Liver (tissue), 9 donors: Measurements from ENCODE around the gene UGT1A6. TPM values are rescaled to one million over a fixed set of nuclear protein-coding genes. Genes with fewer than 3 reads are reported as not detected.

Experiments
- DNase-seq: peaks from one replicate; pipeline ENCODE4 v3.0.0-alpha.2; 2017; ENCODE audit warnings: low spot score
- H3K27ac ChIP-seq, 2 donors: one replicate each; pipeline ENCODE4 v1.7.0; 2013; ENCODE audit warnings: inconsistent platforms in 2 of 2, low read length in 2 of 2, control low read depth in 1 of 2, low read depth in 1 of 2, mild to moderate bottlenecking in 1 of 2
- H3K27me3 ChIP-seq, 4 donors: one replicate each; pipeline versions ENCODE4 v1.6.1 to v1.7.0; 2013; ENCODE audit warnings: low read length in 3 of 4, inconsistent platforms in 1 of 4, mild to moderate bottlenecking in 1 of 4, moderate library complexity in 1 of 4; ENCODE audit not compliant: control insufficient read depth in 4 of 4, insufficient read depth in 4 of 4
- H3K36me3 ChIP-seq, 4 donors: one replicate each; pipeline versions ENCODE4 v1.6.1 to v1.7.0; 2013; ENCODE audit warnings: low read length in 3 of 4, mild to moderate bottlenecking in 3 of 4, low read depth in 1 of 4, moderate library complexity in 1 of 4; ENCODE audit not compliant: control insufficient read depth in 4 of 4, insufficient read depth in 3 of 4
- H3K4me1 ChIP-seq, 4 donors: one replicate each; pipeline versions ENCODE4 v1.6.1 to v1.7.0; 2013; ENCODE audit warnings: low read length in 3 of 4, mild to moderate bottlenecking in 3 of 4, moderate library complexity in 1 of 4; ENCODE audit not compliant: control insufficient read depth in 4 of 4, insufficient read depth in 4 of 4
- H3K4me3 ChIP-seq, 3 donors: one replicate each; pipeline versions ENCODE4 v1.6.1 to v1.7.0; 2013; ENCODE audit warnings: low read length in 3 of 3, control low read depth in 1 of 3, low read depth in 1 of 3, mild to moderate bottlenecking in 1 of 3
- H3K9ac ChIP-seq, 2 donors: one replicate each; pipeline ENCODE4 v1.7.0; 2013; ENCODE audit warnings: low read length in 2 of 2, mild to moderate bottlenecking in 2 of 2, moderate library complexity in 2 of 2, control low read depth in 1 of 2, low read depth in 1 of 2
- H3K9me3 ChIP-seq, 4 donors: one replicate each; pipeline versions ENCODE4 v1.6.1 to v1.7.0; 2013; ENCODE audit warnings: low read length in 3 of 4; ENCODE audit not compliant: control insufficient read depth in 4 of 4
- ATF3 ChIP-seq: IDR thresholded peaks from 2 replicates; pipeline ENCODE4 v1.6.1; 2016; ENCODE audit warnings: antibody characterized with exemption
- CTCF ChIP-seq: fragments of 150-350 bp; IDR thresholded peaks from 2 replicates; pipeline ENCODE4 v1.5.1; 2017; ENCODE audit warnings: improper control_type of control experiment, low read depth, low read length; ENCODE audit not compliant: missing input control
- FOXA1 ChIP-seq: IDR thresholded peaks from 2 replicates; pipeline ENCODE4 v1.6.1; 2016; ENCODE audit warnings: antibody characterized with exemption
- FOXA2 ChIP-seq: IDR thresholded peaks from 2 replicates; pipeline ENCODE4 v1.6.1; 2016; ENCODE audit warnings: antibody characterized with exemption
- GABPA ChIP-seq, 2 donors: IDR thresholded peaks in 1 of 2; conservative IDR thresholded peaks in 1 of 2; 2 replicates each; pipeline ENCODE4 v1.6.1; 2016; ENCODE audit warnings: antibody characterized with exemption in 2 of 2, mild to moderate bottlenecking in 1 of 2, moderate library complexity in 1 of 2
- HNF4A ChIP-seq, 2 donors: conservative IDR thresholded peaks; 2 replicates each; pipeline ENCODE4 v1.6.1; 2016; ENCODE audit warnings: antibody characterized with exemption in 2 of 2, mild to moderate bottlenecking in 2 of 2
- HNF4G ChIP-seq: IDR thresholded peaks from 2 replicates; pipeline ENCODE4 v1.6.1; 2016; ENCODE audit warnings: antibody characterized with exemption
- JUND ChIP-seq, 2 donors: IDR thresholded peaks; 2 replicates each; pipeline ENCODE4 v1.6.1; 2016; ENCODE audit warnings: antibody characterized with exemption in 2 of 2
- MAX ChIP-seq: IDR thresholded peaks from 2 replicates; pipeline ENCODE4 v1.6.1; 2016; ENCODE audit warnings: antibody characterized with exemption
- NR2F2 ChIP-seq: IDR thresholded peaks from 2 replicates; pipeline ENCODE4 v1.6.1; 2016; ENCODE audit warnings: antibody characterized with exemption
- RAD21 ChIP-seq, 2 donors: IDR thresholded peaks; 2 replicates each; pipeline ENCODE4 v1.6.1; 2016; ENCODE audit warnings: antibody characterized with exemption in 2 of 2, mild to moderate bottlenecking in 2 of 2
- REST ChIP-seq: IDR thresholded peaks from 2 replicates; pipeline ENCODE4 v1.6.1; 2016; ENCODE audit warnings: antibody characterized with exemption, mild to moderate bottlenecking
- RXRA ChIP-seq, 2 donors: IDR thresholded peaks; 2 replicates each; pipeline ENCODE4 v1.6.1; 2017 to 2018; ENCODE audit warnings: antibody characterized with exemption in 2 of 2, mild to moderate bottlenecking in 1 of 2
- SP1 ChIP-seq: IDR thresholded peaks from 2 replicates; pipeline ENCODE4 v1.6.1; 2018; ENCODE audit warnings: antibody characterized with exemption, mild to moderate bottlenecking
- TAF1 ChIP-seq: conservative IDR thresholded peaks from 2 replicates; pipeline ENCODE4 v1.6.1; 2016; ENCODE audit warnings: antibody characterized with exemption, mild to moderate bottlenecking
- YY1 ChIP-seq: IDR thresholded peaks from 2 replicates; pipeline ENCODE4 v1.6.1; 2016; ENCODE audit warnings: antibody characterized with exemption, mild to moderate bottlenecking
- ZBTB33 ChIP-seq: IDR thresholded peaks from 2 replicates; pipeline ENCODE4 v1.6.1; 2016; ENCODE audit warnings: antibody characterized with exemption
- WGBS: extraction: QIAGEN DNeasy Blood & Tissue Kit; methylation state at CpG from one replicate; pipeline ENCODE4 v1.1.7; 2013; 5-methylcytosine and 5-hydroxymethylcytosine counted together
- polyA plus RNA-seq, 2 donors: library from polyadenylated mRNA; stranded (reverse) in 1 of 2; unstranded in 1 of 2; fragments of 200-250 nt in 1 of 2; fragments of >200 nt in 1 of 2; fragmentation: Nextera tagmentation in 1 of 2; extraction: Ambion mirVana in 1 of 2; gene quantifications; one replicate each; pipeline versions ENCODE4 v1.2.1 to v1.2.3, GENCODE V29; 2013 to 2015
- total RNA-seq, 2 donors: library from RNA; depleted of rRNA; stranded (reverse); fragments of >200 nt; gene quantifications; one replicate each; pipeline ENCODE4 v1.2.3, GENCODE V29; 2014
- donor health status: healthy.
- donor health status: healthy.
- donor health status: healthy.
- donor health status: healthy.
- donor health status: healthy.

Gene UGT1A6
- total and polyA plus RNA-seq, 4 donors, result 33.4 to 103 (median 46.5) TPM; not detected in 1

- H3K9ac ChIP-seq, result no peak overlapping the region
- no peak for DNase-seq
- H3K4me1 ChIP-seq, result peaks cover 10 to 61% (median 31%) of the 10 kb centered on the region in 4 donors
- no peaks in the 10 kb centered on the region for H3K36me3 ChIP-seq
- TF ChIP-seq HNF4A (conservative IDR thresholded peaks at IDR 0.05) (no peak), REST (no peak), TAF1 (no peak), RAD21 (IDR thresholded peaks at IDR 0.05) (no peak), SP1 (no peak), RXRA (IDR thresholded peaks at IDR 0.05) (no peak), JUND (IDR thresholded peaks at IDR 0.05) (no peak), MAX (no peak), YY1 (no peak), FOXA2 (no peak), CTCF (no peak)
- H3K4me3 ChIP-seq, result no peak overlapping the region
- H3K27me3 ChIP-seq, result no peaks in the 10 kb centered on the region
- H3K27ac ChIP-seq, result no peak overlapping the region
- H3K9me3 ChIP-seq, result no peaks in the 10 kb centered on the region
Observed at GRCh38 chr2:233758141-233758540, 65.5 kb downstream of the UGT1A6 start.

GRCh38 chr2:233758849-233759248 is 66.2 kb downstream of the UGT1A6 start:
- Histone ChIP-seq H3K4me1 (peaks cover 10 to 60% (median 31%) of the 10 kb centered on the region in 4 donors), H3K4me3 (no peak overlapping the region), H3K27ac (peak overlapping the region; percentile 15 to 85)

More at GRCh38 chr2:233758849-233759248, 66.2 kb downstream of the UGT1A6 start:
- DNase-seq, result no peak
- Histone ChIP-seq H3K27me3 (no peaks in the 10 kb centered on the region), H3K9ac (no peak overlapping the region), H3K36me3 (no peaks in the 10 kb centered on the region), H3K9me3 (no peaks in the 10 kb centered on the region)
- TF ChIP-seq TAF1 (no peak), FOXA1 (no peak), REST (no peak), RAD21 (IDR thresholded peaks at IDR 0.05) (no peak), ATF3 (no peak), ZBTB33 (no peak), RXRA (IDR thresholded peaks at IDR 0.05) (no peak), HNF4A (conservative IDR thresholded peaks at IDR 0.05) (no peak), HNF4G (no peak), NR2F2 (no peak), GABPA (IDR thresholded peaks at IDR 0.05 in 1 of 2, conservative IDR thresholded peaks at IDR 0.05 in 1 of 2) (no peak)
- WGBS, result 74% methylated on average over 2 of the region's 2 CpGs
